ENCODE measurements around the gene FERMT1. TPM values are rescaled to one million over a fixed set of nuclear protein-coding genes. Genes with fewer than 3 reads are reported as not detected.

Gene FERMT1
- total RNA-seq, 6 experiments from 2014 or later, result 7.7 to 11.0 (median 9.8) TPM

- peaks cover 22% of the 10 kb centered on the region for H3K4me1 Mint-ChIP-seq (ENCODE audit: low read depth)
- H3K4me3 Mint-ChIP-seq, result peak overlapping the region; percentile 50
- TF ChIP-seq CTCF (IDR thresholded peaks at IDR 0.05), result no peak
- H3K27me3 Mint-ChIP-seq (ENCODE audit: insufficient read depth), result peaks cover 14% of the 10 kb centered on the region
- H3K27ac Mint-ChIP-seq, result no peak overlapping the region
- DNase-seq, result no peak
- no peaks in the 10 kb centered on the region for H3K9me3 Mint-ChIP-seq
- H3K36me3 Mint-ChIP-seq (ENCODE audit: low read depth), result no peaks in the 10 kb centered on the region
Observed at GRCh38 chr20:6051505-6051904, 71.3 kb downstream of the FERMT1 start.

DNA sequence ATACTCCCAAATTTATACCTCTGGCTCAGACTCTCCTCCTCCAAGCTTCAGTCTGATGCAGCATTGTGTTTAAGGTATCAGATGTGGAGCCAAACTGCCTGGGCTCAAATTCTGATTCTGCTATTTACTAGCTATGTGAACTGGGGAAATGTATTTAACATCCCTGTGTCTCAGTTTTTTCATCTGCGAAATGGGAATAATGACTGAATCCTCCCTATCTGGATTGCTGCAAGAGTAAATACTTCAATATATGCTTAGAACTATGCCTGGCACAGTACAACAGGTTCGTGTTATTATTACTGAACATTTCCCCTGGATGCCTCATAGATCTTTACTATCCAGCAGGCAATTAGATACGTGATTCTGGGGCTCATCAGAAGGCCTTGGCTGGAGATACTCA lies 74.4 kb downstream of the FERMT1 start:
- Mint-ChIP-seq H3K27me3 (ENCODE audit: insufficient read depth) (peaks cover 12% of the 10 kb centered on the region), H3K4me3 (no peak overlapping the region), H3K4me1 (ENCODE audit: low read depth) (peaks cover 7% of the 10 kb centered on the region; the same call in 1 of the 2 replicates), H3K27ac (no peak overlapping the region), H3K9me3 (no peaks in the 10 kb centered on the region), H3K36me3 (ENCODE audit: low read depth) (0 out of 2 replicates have a peak, but pooled peaks cover 5% of the 10 kb centered on the region)
- no peak for TF ChIP-seq CTCF (IDR thresholded peaks at IDR 0.05)
- DNase-seq, result no peak

DNA sequence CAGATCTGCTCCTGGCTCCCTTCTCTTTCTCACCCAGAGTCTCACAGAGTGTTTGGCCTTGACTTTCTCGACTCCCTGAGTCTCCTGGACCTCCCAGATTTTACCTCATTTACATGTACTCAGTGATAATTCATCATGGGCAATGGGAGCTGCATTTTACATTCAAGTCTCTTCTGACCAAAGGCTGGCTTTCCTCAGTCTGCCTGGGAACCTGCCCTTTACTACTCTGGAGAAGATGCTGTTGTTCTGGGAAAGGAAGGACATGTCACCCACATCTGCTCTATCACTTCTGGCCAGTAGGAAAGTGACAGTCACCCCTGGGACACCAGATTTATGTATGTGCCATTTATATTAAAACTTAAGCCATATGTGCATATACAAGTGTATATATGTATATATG lies 76.4 kb downstream of the FERMT1 start:
- H3K4me3 Mint-ChIP-seq, result no peak overlapping the region
- H3K27me3 Mint-ChIP-seq (ENCODE audit: insufficient read depth), result peaks cover 10% of the 10 kb centered on the region
- H3K27ac Mint-ChIP-seq, result no peak overlapping the region
- H3K36me3 Mint-ChIP-seq (ENCODE audit: low read depth), result peaks cover 13% of the 10 kb centered on the region; the same call in 1 of the 2 replicates
- H3K9me3 Mint-ChIP-seq, result no peaks in the 10 kb centered on the region
- no peak for TF ChIP-seq CTCF (IDR thresholded peaks at IDR 0.05)
- DNase-seq, result no peak
- H3K4me1 Mint-ChIP-seq (ENCODE audit: low read depth), result no peaks in the 10 kb centered on the region

DNA sequence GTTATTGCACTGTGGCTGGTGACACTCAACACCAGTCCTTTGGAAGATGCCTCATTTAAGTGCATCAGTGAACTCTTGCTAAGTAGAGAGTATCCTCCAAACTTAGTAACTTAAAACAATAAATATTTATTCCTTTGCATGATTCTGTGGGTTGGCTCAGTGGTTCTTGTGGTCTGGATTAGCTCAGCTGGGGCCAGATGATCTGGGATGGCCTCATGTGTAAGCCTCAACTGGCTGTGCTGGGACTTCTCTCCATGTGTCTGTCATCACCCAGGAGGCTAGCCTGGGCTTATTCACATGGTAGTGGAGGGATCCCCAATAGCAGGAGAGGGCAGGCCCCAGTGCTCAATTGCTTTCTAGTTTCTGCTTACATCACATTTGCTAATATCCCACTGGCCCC lies 77.3 kb downstream of the FERMT1 start:
- H3K36me3 Mint-ChIP-seq (ENCODE audit: low read depth), result peaks cover 17% of the 10 kb centered on the region
- no peak for TF ChIP-seq CTCF (IDR thresholded peaks at IDR 0.05)
- no peak for DNase-seq

DNA sequence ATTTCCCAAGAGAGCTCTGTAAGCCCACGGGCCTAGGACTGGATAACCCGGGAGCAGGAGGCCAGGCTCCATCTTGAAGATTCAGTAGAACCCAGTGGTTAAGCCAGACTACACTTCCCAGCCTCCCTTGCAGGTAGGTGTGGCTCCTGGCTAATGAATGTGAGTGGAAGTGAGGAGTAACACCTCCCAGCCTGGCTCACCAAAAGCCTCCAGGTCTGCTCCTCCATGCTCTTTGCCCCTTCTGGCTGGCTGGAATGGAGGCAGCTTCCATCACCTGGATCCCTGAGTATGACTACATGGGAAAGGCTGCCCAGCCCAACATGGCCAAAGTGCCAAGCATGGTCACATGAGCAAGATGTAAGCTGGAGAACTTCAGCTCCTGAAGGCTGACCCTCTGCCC lies 78.7 kb downstream of the FERMT1 start:
- no peak for DNase-seq
- Mint-ChIP-seq H3K4me1 (ENCODE audit: low read depth) (no peaks in the 10 kb centered on the region), H3K9me3 (no peaks in the 10 kb centered on the region), H3K27me3 (ENCODE audit: insufficient read depth) (peaks cover 4% of the 10 kb centered on the region), H3K27ac (no peak overlapping the region), H3K36me3 (ENCODE audit: low read depth) (peaks cover 29% of the 10 kb centered on the region), H3K4me3 (no peak overlapping the region)
- TF ChIP-seq CTCF (IDR thresholded peaks at IDR 0.05), result no peak

More for the DNA sequence above, 77.3 kb downstream of the FERMT1 start:
- Mint-ChIP-seq H3K4me1 (ENCODE audit: low read depth) (no peaks in the 10 kb centered on the region), H3K27ac (no peak overlapping the region), H3K9me3 (no peaks in the 10 kb centered on the region), H3K4me3 (no peak overlapping the region), H3K27me3 (ENCODE audit: insufficient read depth) (peaks cover 6% of the 10 kb centered on the region)

DNA sequence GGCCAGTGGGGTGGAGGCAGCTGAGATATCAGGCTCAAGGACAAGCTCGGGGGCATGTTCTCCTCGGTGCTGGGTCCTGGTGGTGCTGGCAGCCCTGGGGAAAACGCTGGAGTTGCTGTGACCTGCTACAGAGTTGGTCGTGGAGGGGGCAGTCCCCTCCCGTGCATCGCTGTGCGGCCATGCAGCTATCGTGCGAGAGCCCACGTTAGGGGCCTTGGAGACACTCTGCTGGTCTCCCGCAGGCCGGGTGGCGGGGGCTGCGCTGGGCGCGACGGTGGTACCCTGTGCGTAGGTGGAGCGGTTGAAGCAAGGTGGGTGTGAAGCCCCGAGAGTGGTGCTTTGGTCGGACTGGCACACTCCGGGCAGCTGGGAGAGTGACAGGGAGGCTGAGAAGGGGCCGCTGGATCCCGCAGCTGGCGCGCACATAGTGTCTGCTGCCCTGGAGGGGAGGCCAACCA lies 81.0 kb downstream of the FERMT1 start:
- Mint-ChIP-seq H3K27me3 (ENCODE audit: insufficient read depth) (peaks cover 4% of the 10 kb centered on the region), H3K4me1 (ENCODE audit: low read depth) (no peaks in the 10 kb centered on the region), H3K9me3 (no peaks in the 10 kb centered on the region), H3K4me3 (no peak overlapping the region), H3K36me3 (ENCODE audit: low read depth) (peaks cover 38% of the 10 kb centered on the region), H3K27ac (no peak overlapping the region)
- no peak for DNase-seq
- TF ChIP-seq CTCF (IDR thresholded peaks at IDR 0.05), result no peak
